NCI-H748 (cell line): ENCODE data around the gene PGR.

Source experiments
- DNase-seq: peaks from one replicate; lab custom pipeline; 2025; ENCODE audit not compliant: unreplicated experiment; lab: John Stamatoyannopoulos, UW

The PGR gene

GRCh38 chr11:101011881-101012280, 117.7 kb downstream of the PGR start:
- no peak for DNase-seq

- DNase-seq = peak; percentile 15
These were observed 118.7 kb downstream of the PGR start for GRCh38 chr11:101010899-101011298.

- no peak for DNase-seq
These were observed 119.9 kb downstream of the PGR start for GRCh38 chr11:101009690-101010055.

- DNase-seq = no peak
These were observed 120.5 kb downstream of the PGR start for GRCh38 chr11:101008961-101009689.

- DNase-seq = peak; percentile 37
These were observed 126.1 kb downstream of the PGR start for GRCh38 chr11:101003468-101003867.

GRCh38 chr11:100999756-101000155, 129.9 kb downstream of the PGR start:
- DNase-seq = no peak

- DNase-seq = no peak
These were observed 134.6 kb downstream of the PGR start for GRCh38 chr11:100994966-100995365.

GRCh38 chr11:100991541-100991940, 138.1 kb downstream of the PGR start:
- no peak for DNase-seq

GRCh38 chr11:100990931-100991330, 138.7 kb downstream of the PGR start:
- no peak for DNase-seq

GRCh38 chr11:100984668-100985067, 144.9 kb downstream of the PGR start:
- no peak for DNase-seq

GRCh38 chr11:100981196-100981824, 148.3 kb downstream of the PGR start:
- no peak for DNase-seq

- peak; percentile 32 for DNase-seq
These were observed 149.5 kb downstream of the PGR start for GRCh38 chr11:100980156-100980555.
